HL-60/S4 (cell line): ENCODE measurements around the gene RACGAP1.
"Not testable (repeated sequence)": the region's sequence is repeated elsewhere in the genome, so short reads cannot be mapped to it uniquely, and the experiment has no call there.

ENCODE experiments used
- in situ Hi-C: fragments of 300-500 bp; cut with MboI; formaldehyde crosslinking; loops from 2 replicates; pipeline ENCODE4 v1.14.3; 2022; ENCODE audit warnings: low sequenced_read_pairs

RACGAP1 gene

DNA sequence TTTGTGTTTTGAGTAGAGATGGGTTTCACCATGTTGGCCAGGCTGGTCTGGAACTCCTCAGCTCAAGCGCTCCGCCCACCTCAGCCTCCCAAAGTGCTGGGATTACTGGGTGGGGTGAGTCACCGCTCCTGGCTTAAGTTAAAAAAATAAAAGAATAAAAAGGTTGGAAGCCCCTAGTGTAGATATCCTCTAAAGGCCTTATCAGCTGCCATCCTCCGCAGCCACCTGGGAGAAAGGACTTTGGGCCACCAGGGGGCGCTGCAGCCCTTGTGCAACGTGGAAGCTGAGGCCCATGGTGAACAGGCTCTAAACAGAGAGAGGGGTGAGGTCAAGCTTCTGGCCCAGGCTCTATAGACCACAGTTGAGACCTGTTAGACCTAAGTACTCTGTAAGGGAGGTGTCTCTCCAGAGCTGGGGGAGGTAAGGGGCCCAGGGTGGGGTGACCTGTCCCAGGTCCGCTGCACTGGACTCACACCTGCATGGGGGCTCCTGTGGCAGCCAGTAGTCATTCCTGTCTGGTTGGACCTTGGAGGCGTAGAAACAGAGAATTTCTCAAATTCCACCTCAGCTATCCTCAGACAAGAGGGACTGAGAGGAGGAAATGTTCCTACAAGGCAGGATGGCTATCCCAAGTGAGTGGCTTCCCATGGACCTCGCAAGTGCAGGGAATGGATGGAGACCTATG, 14.0 kb upstream of the RACGAP1 start:
- in situ Hi-C loops, result no loop called here

GRCh38 chr12:50038336-50038735, 13.0 kb upstream of the RACGAP1 start:
- in situ Hi-C loops, result no loop called here

GRCh38 chr12:50032854-50033581, 7.7 kb upstream of the RACGAP1 start:
- in situ Hi-C loops, result no loop called here

DNA sequence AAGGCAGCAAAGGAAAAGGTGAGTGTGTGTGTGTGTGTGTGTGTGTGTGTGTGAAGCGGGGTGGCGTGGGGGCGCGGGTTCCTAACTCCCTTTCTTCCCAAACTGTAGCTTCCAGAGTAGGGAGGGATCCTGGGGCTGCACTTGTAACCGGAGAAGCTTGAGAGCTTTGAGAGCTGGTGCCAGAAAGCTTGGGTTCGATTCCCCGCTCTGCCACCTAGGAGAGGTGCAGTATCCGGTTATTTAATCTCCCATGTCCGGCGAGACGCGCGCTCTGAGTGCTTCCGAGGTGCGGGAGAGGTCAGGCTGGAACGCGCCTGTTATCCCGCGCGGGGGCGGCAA, 7.2 kb upstream of the RACGAP1 start:
- in situ Hi-C loops, result no loop called here

DNA sequence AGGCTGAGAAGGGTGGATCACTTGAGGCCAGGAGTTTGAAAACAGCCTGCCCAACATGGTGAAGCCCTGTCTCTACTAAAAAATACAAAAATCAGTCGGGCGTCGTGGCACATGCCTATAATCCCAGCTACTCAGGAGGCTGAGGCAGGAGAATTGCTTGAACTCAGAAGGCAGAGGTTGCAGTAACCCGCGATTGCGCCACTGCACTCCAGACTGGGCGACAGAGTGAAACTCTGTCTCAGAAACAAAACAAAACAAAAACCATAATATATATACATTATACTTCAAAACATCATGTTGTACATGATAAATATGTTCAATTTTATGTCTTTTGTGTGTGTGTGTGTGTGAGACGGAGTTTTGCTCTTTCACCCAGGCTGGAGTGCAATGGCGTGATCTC, 5.2 kb upstream of the RACGAP1 start:
- in situ Hi-C loops, result not testable (repeated sequence)

GRCh38 chr12:50026691-50027090, 1.4 kb upstream of the RACGAP1 start:
- in situ Hi-C loops, result no loop called here

DNA sequence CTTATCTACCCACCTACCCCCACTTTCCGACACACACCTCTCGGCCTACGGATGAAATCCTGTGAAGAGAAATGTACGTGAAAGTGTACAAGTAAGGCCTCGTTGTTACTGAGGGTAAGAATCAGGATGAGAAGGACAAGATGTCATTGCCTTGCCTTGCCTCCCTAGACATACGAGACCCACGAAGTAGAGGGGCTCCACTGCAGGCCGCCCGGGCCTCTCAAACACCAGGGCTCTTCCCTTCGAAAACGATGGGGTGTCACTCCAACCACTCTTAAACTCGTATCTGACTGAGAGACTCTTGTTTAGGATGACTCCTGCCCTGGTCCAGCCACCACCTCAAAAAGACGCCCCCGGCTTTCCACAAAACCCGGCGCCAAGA, 498 bp downstream of the RACGAP1 start:
- in situ Hi-C loops, result no loop called here

DNA sequence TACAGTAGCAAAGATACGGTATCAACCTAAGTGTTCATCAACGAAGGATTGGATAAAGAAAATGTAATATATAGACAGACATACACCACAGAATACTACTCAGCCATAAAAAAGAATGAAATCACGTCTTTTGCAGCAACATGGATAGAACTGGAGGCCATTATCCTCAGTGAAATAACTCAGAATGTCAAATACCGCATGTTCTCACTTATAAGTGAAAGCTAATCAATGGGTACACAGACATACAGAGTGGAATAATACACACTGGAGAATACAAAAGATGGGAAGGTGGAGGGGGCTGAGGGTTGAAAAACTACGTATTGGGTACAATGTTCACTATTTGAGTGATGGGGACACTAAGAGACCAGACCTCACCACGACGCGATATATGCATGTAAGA, 1.1 kb downstream of the RACGAP1 start:
- in situ Hi-C loops, result no loop called here

DNA sequence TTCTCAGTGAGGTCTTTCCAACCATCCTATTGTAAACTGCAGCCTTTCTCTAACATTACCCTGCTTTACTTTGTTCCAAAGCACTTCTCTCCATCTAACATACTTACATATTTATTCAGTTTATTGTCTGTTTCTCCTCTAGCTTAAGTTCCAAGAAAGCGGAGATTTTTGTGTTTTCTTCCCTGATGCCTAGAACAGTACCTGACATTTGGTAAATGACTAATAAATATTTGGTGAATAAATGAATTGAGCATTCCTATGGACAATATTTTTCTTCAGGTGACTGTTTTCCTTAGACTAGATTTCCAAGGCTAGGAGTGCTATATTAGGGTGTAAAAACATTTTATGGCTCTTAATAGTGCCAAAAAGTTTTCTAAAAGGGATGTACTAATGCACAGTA, 2.4 kb downstream of the RACGAP1 start:
- in situ Hi-C loops, result no loop called here

- in situ Hi-C loops, result no loop called here
These were observed 4.3 kb downstream of the RACGAP1 start for GRCh38 chr12:50021031-50021430.

- in situ Hi-C loops, result no loop called here
These were observed 5.8 kb downstream of the RACGAP1 start for GRCh38 chr12:50019524-50019923.

DNA sequence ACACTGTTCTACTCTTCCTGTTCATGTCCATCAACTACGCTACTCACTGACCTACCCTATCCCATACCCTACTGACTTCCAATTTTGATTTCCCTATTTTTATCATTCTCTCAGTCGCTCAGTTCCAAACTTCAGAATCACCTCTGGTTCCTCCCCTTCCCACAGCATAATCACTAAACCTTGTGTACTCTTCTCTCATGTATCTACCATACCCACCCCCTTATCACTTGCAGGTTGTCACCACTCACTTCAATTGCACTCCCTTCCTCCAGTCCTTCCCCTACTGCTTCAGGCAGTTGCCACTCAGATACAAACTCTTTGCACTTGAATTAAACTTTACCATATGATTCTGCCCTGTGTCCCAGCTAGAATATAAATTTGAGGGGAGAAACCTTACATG, 6.3 kb downstream of the RACGAP1 start:
- in situ Hi-C loops, result no loop called here

- in situ Hi-C loops, result no loop called here
These were observed 7.1 kb downstream of the RACGAP1 start for GRCh38 chr12:50018154-50018553.

DNA sequence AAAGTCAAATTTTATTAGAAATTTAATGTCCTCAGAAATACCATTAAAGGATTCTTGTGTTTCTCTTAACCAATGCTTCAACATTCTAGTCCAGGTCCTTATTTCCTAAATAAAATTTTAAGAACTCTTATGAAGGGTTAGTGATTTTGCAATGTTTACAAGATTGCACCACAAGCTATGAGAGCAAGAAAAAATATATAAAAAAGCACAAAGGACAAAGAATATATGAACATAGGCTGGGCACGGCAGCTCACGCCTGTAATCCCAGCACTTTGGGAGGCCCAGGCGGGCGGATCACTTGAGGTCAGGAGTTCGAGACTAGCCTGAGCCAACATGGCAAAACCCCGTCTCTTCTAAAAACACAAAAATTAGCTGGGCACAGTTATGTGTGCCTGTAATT, 7.7 kb downstream of the RACGAP1 start:
- in situ Hi-C loops, result no loop called here

GRCh38 chr12:50016501-50017475, 8.5 kb downstream of the RACGAP1 start:
- in situ Hi-C loops, result no loop called here

GRCh38 chr12:50014342-50014741, 11.0 kb downstream of the RACGAP1 start:
- in situ Hi-C loops, result no loop called here

- in situ Hi-C loops, result no loop called here
These were observed 11.7 kb downstream of the RACGAP1 start for GRCh38 chr12:50013361-50014147.

GRCh38 chr12:50006754-50007442, 18.4 kb downstream of the RACGAP1 start:
- in situ Hi-C loops, result no loop called here

- in situ Hi-C loops, result no loop called here
These were observed 19.0 kb downstream of the RACGAP1 start for GRCh38 chr12:50006280-50006679.

GRCh38 chr12:50005175-50005574, 20.1 kb downstream of the RACGAP1 start:
- in situ Hi-C loops, result no loop called here
